ENCODE measurements around the gene TNP2.
A peak's percentile ranks its signal among the peaks of the same experiment; 100 is the strongest.

The TNP2 gene

GRCh38 chr16:11307639-11308492, 38.7 kb upstream of the TNP2 start:
- no peak for TF ChIP-seq LEF1 (IDR thresholded peaks at IDR 0.05; ENCODE audit: borderline replicate concordance)
- TF ChIP-seq FOXA1 (IDR thresholded peaks at IDR 0.05), result no peak
- no peak for TF ChIP-seq SUZ12 (IDR thresholded peaks at IDR 0.05)
- TF ChIP-seq FOXM1 (IDR thresholded peaks at IDR 0.05; ENCODE audit: borderline replicate concordance), result no peak
- no peak for TF ChIP-seq ARNT (IDR thresholded peaks at IDR 0.05)
- ChIA-PET POLR2A (no interaction called here), CTCF (no interaction called here)
- no peak for DNase-seq (ENCODE audit: extremely low spot score)

GRCh38 chr16:11306997-11307638, 38.0 kb upstream of the TNP2 start:
- ChIA-PET CTCF (no interaction called here), POLR2A (no interaction called here)
- TF ChIP-seq ELF4 (IDR thresholded peaks at IDR 0.05), result no peak
- no peak for TF ChIP-seq TARDBP (IDR thresholded peaks at IDR 0.05)
- no peak for TF ChIP-seq FOXM1 (IDR thresholded peaks at IDR 0.05; ENCODE audit: borderline replicate concordance)
- TF ChIP-seq NFRKB (IDR thresholded peaks at IDR 0.05), result no peak
- TF ChIP-seq BHLHE40 (IDR thresholded peaks at IDR 0.05; ENCODE audit: borderline replicate concordance), result no peak
- TF ChIP-seq ZNF384 (IDR thresholded peaks at IDR 0.05), result no peak
- no peak for TF ChIP-seq FOXA1 (IDR thresholded peaks at IDR 0.05)
- TF ChIP-seq FOXK2 (IDR thresholded peaks at IDR 0.05), result no peak
- TF ChIP-seq PKNOX1 (IDR thresholded peaks at IDR 0.05), result no peak
- TF ChIP-seq CTBP1 (IDR thresholded peaks at IDR 0.05; ENCODE audit: borderline replicate concordance), result no peak
- no peak for TF ChIP-seq SUZ12 (IDR thresholded peaks at IDR 0.05)
- no peak for TF ChIP-seq HDGF (IDR thresholded peaks at IDR 0.05; ENCODE audit: borderline replicate concordance)
- TF ChIP-seq ARNT (IDR thresholded peaks at IDR 0.05), result no peak
- TF ChIP-seq LEF1 (IDR thresholded peaks at IDR 0.05; ENCODE audit: borderline replicate concordance), result no peak
- no peak for DNase-seq (ENCODE audit: extremely low spot score)

GRCh38 chr16:11306381-11306780, 37.3 kb upstream of the TNP2 start:
- CTCF ChIA-PET, result no interaction called here
- no peak for DNase-seq (ENCODE audit: extremely low spot score)
- POLR2A ChIA-PET, result no interaction called here
- TF ChIP-seq ZNF384 (IDR thresholded peaks at IDR 0.05) (no peak), HDGF (IDR thresholded peaks at IDR 0.05; ENCODE audit: borderline replicate concordance) (no peak), NFRKB (IDR thresholded peaks at IDR 0.05) (no peak), BHLHE40 (IDR thresholded peaks at IDR 0.05; ENCODE audit: borderline replicate concordance) (no peak), SP1 (IDR thresholded peaks at IDR 0.05) (no peak), ELF4 (IDR thresholded peaks at IDR 0.05) (0 out of 2 replicates have a peak, but pooled peaks have one; percentile 16)

GRCh38 chr16:11303405-11304138, 34.4 kb upstream of the TNP2 start:
- POLR2A ChIA-PET, result no interaction called here
- TF ChIP-seq NFRKB (IDR thresholded peaks at IDR 0.05) (no peak), CTBP1 (IDR thresholded peaks at IDR 0.05; ENCODE audit: borderline replicate concordance) (no peak), BHLHE40 (IDR thresholded peaks at IDR 0.05; ENCODE audit: borderline replicate concordance) (no peak), L3MBTL2 (conservative IDR thresholded peaks at IDR 0.05) (no peak)

GRCh38 chr16:11302977-11303376, 33.9 kb upstream of the TNP2 start:
- TF ChIP-seq FOXK2 (IDR thresholded peaks at IDR 0.05) (no peak), CTBP1 (IDR thresholded peaks at IDR 0.05; ENCODE audit: borderline replicate concordance) (no peak), LEF1 (IDR thresholded peaks at IDR 0.05; ENCODE audit: borderline replicate concordance) (no peak), L3MBTL2 (conservative IDR thresholded peaks at IDR 0.05) (no peak), FOXM1 (IDR thresholded peaks at IDR 0.05; ENCODE audit: borderline replicate concordance) (no peak), ELF4 (IDR thresholded peaks at IDR 0.05) (no peak), PKNOX1 (IDR thresholded peaks at IDR 0.05) (no peak), FOXA1 (IDR thresholded peaks at IDR 0.05) (no peak), NFRKB (IDR thresholded peaks at IDR 0.05) (no peak)
- ChIA-PET CTCF (no interaction called here), POLR2A (no interaction called here)
- DNase-seq (ENCODE audit: extremely low spot score), result no peak

More at GRCh38 chr16:11303405-11304138, 34.4 kb upstream of the TNP2 start:
- no peak for DNase-seq (ENCODE audit: extremely low spot score)
- CTCF ChIA-PET, result no interaction called here

GRCh38 chr16:11301645-11302501, 32.7 kb upstream of the TNP2 start:
- no peak for DNase-seq (ENCODE audit: extremely low spot score)
- TF ChIP-seq BHLHE40 (IDR thresholded peaks at IDR 0.05; ENCODE audit: borderline replicate concordance), result no peak
- TF ChIP-seq ELF4 (IDR thresholded peaks at IDR 0.05), result no peak
- no peak for TF ChIP-seq SP1 (IDR thresholded peaks at IDR 0.05)
- no peak for TF ChIP-seq HDGF (IDR thresholded peaks at IDR 0.05; ENCODE audit: borderline replicate concordance)
- TF ChIP-seq L3MBTL2 (conservative IDR thresholded peaks at IDR 0.05), result no peak
- no peak for TF ChIP-seq FOXM1 (IDR thresholded peaks at IDR 0.05; ENCODE audit: borderline replicate concordance)
- no peak for TF ChIP-seq NFRKB (IDR thresholded peaks at IDR 0.05)
- TF ChIP-seq FOXK2 (IDR thresholded peaks at IDR 0.05), result no peak
- no peak for TF ChIP-seq ZNF384 (IDR thresholded peaks at IDR 0.05)
- no peak for TF ChIP-seq FOXA1 (IDR thresholded peaks at IDR 0.05)
- TF ChIP-seq CTBP1 (IDR thresholded peaks at IDR 0.05; ENCODE audit: borderline replicate concordance), result no peak
- ChIA-PET POLR2A (no interaction called here), CTCF (no interaction called here)

All from HEK293T (cell line).